G401.6 (cell line): ENCODE results near the gene DNAJC18.
"Not testable (repeated sequence)": the region's sequence is repeated elsewhere in the genome, so short reads cannot be mapped to it uniquely, and the experiment has no call there.

Experiments used
- FAIRE-seq: peaks from 2 replicates; lab custom pipeline; 2012; peaks lifted over from hg19 to GRCh38; lab: Jason Lieb, UNC

Gene DNAJC18

DNA sequence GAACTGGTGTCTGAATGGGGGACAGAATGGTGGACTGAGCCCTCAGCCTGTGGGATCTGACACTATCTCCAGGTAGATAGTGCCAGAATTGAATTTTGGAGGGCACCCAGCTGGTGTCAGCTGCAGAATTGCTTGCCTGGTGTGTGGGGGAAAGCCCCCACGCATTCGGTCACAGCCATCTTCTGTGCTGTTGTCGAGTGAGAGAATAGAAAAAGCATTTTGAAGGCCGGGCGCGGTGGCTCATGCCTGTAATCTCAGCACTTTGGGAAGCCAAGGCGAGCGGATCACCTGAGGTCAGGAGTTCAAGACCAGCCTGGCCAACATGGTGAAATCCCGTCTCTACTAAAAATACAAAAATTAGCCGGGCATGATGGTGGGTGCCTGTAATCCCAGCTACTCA is 52.4 kb downstream of the DNAJC18 start:
- FAIRE-seq: not testable (repeated sequence)

DNA sequence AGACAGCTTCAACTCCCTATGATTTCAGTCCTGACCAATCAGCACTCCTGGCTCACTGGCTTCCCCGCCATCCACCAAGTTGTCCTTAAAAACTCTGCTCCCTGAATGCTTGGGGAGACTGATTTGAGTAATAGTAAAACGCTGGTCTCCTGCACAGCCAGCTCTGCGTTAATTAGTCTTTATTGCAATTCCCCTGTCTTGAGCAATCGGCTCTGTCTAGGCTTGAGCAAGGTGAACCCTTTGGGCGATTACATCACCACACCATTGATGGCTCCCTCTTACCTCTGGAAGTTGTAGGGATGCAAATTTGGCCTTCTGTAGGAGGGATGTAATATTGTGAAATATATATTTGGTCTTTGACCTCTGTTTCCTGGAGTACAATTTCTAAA is 53.3 kb downstream of the DNAJC18 start:
- FAIRE-seq: no peak

DNA sequence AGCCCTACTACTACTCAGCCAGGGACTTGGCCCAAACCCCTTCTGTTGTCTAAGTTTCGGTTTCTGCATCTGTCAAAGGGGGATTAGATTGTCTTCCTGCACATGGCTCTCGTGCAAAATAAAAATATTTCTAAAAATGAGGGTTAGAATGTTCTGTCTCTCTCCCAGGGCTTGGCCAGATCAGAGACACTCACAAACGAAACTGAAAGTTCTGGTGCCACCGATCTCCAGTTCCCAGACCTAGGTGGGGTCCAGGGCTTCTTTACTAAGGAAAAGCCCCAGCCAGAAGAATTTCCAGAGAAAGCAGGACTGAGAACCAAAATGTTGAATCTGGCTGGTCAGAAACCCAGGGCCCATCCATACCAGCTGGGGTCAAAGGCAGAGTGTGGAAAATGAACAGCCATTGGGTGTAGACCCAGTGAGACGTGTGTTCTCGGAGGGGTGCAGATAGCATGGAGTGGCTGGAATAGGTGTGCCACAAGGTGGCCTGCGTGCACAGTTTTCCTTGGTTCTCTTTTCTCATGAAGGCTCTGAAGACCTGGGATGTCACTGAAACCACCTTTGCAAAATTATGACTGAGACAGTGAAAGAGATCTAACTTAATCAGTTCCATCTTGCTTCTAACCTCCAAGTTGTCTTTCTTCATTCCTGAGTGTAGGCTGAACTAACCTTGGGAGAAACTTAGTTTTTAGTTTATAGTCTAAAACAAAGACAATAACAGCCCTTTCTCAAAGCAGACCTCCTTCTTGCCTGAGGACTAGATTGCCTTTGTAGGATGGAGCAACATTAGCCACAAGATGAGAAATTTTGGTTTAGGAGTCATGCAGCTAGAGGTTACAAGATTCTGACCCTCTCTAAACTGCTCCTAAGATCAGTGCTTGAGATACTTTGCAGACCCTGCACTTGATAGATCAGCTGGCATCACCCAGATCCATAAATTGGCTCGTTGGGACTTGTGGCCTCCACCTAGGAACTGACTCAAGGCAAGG is 54.0 kb downstream of the DNAJC18 start:
- no peak for FAIRE-seq

DNA sequence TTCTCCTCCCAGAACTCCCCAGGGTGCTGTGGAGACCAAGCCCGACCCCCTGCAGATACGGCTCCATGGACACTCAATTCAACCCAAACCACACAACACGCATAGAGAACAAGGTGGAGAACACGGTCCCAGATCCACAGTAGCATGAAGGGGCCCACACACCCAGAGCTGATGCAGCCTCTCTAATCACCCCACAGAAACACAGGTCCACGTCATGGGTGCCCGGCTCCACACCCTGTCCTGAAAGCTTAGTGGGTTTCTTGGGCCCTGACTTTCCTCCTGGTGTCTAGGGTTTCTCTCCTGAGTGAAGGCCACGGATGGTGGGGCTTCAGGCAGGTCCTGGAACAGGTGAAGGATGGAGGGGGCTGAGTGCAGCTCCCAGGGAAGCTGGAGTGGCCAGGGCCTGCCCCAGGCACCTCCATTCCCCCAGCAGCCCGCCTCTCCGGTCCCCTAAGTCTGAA is 54.7 kb downstream of the DNAJC18 start:
- FAIRE-seq: no peak

DNA sequence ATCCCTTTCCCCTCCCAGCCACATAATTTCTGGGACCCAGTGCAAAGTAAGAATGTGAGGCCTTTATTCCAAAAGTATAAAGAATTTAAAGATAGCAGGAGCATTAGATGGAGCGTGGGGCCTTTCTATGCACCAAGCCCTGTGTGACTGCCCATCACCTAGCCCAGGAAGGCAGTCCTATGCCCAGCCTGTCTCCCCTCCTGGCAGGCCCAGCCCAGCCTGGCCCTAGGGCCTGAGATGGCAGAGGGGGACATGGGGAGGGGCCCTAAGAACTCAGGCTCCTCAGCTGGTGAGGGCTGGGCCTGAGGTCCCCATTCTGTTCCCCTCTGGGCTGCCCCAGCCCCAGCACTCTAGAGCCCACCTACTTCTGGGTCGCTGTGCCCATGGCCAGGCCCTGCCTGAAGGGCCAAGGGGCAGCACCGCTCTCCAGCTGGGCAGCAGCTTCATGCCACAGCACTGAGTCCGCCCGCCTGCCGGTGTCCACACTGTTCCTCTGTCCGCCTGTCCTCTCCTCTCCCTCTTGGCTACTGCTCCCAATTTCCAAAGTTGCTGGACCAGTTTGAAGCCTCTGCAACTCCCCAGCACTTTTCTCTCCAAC is 55.2 kb downstream of the DNAJC18 start:
- FAIRE-seq: no peak

DNA sequence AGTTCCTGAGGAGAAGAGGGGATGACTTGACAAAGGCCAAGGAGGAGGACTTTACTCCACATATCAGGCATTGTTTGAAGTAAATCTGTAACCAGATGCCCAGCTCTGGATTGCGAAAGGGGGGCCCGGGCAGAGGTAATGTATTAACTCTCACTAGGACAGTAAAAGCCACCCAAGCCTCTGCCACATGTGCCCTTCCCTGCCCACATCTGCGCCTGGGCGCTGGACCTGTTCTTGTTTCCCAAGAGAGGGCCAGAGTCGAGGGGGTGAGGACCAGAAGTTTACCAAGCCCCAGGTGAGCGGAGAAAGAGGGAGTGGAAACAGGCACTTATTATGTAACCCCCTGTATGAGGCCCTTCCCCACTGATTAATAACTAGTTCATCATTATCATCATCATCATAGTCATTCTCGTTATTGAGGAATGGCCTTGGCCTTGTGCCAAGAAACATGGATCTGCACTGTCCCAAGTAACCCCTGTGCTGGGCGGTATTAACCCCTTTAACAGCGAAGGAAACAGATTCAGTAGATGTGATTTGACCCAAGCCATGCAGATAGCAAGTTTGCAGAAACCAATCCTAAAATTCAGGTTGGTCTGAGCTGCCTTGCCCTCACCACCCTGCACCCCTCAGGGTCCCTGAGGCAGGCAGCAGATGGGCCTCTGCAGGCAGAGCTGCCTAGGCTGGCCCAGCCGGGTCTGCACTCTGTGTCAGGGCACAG is 55.9 kb downstream of the DNAJC18 start, which contains the start of gene SLC23A1:
TSS of gene SLC23A1 (minus strand) at position 23 of the 718 bp plus-strand sequence. CDS start 44 bp downstream, outside the sequence.
- FAIRE-seq: no peak

DNA sequence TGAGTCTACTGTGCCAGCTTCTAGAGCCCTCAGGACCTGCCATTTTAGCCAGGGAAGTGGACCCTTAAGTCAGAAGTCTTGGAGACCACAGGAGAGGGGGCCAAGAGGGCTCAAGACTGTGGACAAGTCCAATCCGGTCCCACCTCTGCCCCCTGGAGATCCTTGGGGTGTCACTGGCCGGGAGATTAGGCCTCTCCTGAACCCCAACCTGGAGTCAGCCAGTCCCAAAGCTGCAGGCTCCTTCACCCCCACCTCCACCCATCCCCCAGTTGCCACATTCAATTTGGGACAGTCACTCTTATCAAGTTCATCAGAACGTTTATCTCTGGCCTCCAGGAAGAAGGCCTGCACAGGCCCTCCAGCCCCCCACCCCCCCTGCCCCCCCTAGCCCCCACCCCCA is 56.5 kb downstream of the DNAJC18 start:
- no peak for FAIRE-seq

DNA sequence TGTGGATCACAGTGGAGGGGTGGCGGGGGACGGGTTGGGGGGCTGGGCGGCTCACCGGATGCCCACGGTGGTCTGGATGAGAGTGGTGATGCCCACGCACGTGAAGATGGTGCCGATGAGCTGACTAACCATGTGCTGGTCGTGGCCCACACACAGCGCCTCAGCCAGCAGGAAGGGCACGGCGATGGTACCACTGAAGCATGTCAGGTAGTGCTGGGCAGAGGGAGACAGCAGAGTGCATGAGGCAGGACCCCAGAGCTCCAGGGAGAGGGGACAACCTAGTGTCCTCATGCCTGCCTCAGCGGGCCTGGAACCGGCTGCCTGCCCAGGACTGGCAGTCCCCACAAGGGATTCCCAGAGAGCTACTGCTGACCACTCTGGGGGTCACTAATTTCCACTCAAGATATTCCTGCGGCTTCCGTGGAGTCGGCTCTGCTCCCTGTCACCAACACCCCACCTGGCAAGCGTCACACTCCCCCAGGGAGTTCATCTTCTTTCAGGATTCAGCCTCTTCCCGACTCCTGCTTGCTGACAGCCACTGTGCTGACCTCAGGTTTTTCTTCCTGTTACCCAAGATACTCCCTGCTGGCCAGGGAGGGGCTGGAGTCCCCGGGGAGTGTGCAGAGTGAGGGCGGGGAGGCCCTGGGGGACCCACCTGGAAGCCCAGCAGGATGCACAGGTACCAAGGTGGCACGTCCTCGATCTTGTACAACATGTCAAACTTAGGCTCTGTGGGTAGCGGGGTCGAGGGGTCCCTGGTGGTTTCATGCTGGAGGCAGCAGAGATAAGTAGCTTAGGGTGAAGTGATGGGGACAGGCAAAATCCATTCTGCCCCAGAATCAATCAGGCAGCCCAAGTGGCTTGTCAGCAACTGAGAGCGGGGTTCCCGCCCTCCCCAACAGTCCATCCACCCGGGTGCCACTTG is 57.2 kb downstream of the DNAJC18 start:
- no peak for FAIRE-seq

DNA sequence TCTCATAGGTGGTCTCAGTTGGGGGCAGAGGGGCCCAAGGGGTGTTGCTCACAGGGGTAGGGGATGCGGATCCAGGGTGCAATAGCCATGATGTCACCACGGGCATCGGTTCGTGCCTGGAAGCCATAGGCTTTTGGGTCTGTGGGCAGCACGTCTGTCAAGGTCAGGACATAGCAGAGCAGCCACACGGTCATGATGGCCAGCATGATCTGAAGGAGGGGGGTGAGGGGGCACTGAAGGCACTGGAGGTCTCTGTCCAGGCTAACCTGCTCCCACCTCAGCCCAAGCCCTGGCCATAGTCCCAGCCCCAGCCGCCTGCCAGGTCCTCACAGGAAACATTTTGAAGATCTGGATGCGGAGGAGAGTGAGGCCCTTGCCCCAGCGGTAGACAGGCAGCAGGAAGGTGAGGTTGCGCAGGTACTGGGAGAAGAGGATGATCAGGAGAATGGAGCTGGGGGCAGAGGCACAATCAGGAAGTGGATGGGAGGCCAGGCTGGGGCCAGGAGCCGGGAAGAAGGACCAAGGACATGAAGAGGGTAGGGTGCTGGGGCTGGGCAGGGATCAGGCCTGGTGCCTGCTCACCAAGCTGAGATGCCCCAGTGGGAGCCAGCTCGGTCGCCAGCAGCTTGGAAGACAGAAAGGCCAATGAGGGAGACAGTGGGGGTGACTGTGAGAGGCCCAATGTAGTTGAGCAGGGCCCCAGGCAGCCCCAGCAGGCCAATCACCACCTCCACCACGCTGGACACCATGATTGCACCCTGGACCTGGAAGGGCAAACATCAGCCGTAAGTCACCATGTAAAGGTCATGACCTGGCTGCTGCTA is 59.5 kb downstream of the DNAJC18 start:
- no peak for FAIRE-seq

DNA sequence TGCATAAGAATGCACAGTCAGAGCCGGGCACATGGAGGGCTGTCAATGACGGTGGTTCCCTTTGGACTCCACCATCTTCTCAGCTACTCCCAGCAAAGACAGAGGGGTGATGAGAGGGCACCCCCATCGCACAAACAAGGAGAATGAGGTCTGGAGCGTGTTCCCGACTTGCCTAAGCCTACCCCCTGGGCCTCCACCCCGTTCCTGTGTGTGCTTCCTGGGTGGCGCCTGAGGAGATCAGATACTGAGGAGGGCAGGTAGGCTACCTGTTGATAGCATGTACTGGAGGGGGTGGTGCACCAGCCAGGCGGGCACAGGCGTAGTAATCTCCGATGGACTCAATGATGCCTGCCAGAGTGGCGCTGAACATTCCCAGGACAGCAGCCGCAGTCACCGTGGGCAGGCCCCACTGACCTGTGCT is 60.4 kb downstream of the DNAJC18 start:
- FAIRE-seq: no peak

DNA sequence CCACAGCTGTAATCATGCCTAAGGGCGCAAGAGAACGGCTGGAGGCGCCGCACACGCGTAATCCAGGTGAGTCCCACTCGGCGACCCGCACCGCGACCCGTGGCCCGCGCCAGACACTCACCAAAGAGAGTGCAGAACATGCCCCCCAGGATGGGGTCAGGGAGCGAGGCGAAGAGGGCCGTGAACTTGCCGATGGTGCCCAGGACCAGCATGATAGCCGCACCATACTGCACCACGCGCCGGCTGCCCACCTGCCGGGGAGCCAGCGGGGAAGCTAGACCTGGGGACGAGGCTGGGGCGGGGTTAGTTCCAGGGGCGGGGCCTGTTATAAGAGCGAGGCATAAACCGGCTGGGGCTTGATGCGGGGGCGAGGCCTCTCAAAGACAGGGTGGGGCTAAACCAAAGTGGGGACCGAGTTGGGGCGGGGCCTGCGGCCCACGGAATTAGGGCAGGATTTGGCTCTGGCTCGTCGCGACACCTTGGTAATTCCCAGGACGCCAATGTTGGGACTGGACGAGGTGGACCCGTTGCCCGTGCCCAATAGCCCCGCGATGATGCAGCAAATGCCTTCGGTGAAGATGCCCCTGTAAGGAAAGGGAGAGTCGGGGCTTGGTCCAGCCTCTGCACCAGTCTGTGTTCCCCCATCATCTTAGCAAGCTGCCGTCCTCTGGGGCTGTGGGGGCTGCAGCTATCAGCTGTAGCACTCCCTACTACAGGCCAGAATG is 61.1 kb downstream of the DNAJC18 start:
- FAIRE-seq: no peak

DNA sequence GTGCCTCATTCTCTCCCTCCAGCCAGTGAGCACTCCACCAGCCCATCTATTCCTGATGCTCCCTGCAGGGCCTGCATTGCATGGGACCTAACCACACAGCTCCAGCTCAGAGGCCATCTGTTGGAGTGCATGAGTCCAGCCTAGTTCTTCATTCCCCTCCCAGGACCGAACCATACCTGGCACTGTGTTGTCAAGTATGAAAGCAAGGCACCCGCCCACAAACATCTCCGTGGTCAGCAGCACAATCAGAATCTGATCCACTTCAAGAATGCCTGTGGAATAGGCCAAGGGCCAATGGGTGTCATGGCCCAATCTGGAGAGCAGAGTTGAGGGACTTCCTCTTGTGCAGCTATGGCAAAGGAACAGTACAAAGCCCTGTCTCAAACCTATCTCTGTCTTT is 62.1 kb downstream of the DNAJC18 start:
- no peak for FAIRE-seq

DNA sequence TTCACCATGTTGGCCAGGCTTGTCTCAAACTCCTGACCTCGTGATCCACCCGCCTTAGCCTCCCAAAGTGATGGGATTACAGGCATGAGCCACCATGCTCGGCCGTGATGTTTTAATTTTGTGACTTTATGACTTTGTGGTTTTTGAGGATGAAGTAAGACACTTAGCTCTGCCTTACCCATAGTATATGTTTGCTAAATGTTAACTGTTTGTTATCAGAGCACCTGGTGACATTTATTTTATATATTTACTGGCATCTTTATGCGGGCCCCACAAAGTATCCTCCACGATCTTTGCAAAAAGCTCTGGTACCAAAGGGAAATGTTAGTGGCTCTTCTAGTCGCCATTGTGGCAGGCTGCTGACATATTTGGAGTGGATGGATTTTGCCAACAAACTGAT is 63.0 kb downstream of the DNAJC18 start:
- no peak for FAIRE-seq

DNA sequence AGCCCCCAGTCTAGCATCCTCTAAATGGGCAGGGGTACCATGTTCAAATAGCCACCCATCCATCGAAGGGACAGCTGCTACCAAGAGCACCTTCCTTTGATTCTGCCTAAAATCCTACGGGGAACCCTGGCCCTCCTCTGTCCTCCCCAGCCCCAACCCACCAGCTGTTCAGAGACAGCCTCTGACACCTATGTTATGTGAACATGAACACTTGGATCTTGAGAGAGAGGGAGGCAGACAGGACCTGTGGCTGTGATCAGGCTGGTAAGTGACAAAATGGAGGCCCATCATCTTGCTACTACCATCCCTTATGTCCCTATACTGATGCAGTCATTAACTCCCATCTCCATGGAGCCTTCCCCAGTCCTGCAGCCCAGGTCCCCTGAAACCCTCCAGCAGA is 64.4 kb downstream of the DNAJC18 start:
- FAIRE-seq: no peak

DNA sequence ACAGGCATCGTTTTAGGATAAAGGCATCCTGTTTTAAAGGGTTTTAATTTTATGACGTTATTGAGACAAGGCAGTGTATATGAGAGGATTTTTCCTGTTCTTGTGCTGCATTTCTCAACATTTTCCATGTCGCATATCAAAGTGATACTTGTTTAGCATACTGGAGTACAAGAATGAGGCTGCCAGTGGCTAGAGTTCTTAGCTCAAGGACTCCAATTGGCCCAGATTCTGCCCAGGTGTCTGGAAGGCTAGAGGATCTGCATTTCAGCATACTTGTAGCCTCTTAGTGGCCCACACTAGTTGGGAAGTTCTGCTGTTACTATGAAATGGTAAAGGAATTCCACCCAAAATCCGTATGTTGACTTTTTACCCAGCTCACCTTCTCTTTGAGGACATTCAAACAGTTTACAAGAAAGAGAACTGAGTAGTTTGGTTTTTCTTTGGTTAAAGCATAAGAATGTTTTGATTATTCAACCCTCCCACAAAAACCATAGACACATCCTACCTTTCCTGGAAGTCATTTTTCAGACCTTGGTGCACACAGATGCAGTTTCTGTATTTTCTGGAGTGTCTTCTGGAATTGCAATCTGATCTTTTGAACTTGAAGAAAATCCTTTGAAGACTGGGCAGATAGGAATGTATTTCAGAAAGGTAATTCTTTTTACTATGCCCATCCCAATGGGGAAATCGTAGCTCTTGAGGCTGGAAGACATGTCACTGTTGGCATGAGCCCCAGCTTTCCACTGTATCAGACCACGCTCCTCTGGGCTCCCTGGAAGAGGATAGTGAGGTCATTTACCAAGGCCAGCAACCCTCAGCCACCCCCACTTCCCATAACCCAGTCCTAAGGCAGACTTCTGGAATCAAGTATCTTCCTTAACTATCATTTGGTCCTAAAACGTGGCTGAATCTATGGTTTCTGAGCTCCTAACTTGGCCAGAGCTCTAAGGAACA is 67.6 kb downstream of the DNAJC18 start:
- no peak for FAIRE-seq

DNA sequence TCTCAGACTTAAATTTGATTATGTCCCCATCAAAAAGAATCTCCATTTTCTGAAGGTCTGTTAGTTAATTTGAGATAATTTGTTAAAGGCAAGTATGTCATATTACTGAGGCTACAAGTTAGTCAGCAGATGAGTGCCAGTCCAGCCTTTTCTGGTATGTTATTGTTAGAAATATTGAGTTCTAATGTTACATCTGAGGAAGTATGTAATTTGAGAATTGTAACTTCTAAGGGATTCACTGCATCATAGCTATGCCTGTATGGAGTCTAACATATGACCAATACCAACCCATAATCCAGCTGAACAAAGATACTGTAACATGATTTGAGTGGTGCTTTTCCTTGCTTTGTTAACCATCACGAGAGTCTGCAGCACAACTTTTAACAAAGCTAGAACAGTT is 70.1 kb downstream of the DNAJC18 start:
- no peak for FAIRE-seq

DNA sequence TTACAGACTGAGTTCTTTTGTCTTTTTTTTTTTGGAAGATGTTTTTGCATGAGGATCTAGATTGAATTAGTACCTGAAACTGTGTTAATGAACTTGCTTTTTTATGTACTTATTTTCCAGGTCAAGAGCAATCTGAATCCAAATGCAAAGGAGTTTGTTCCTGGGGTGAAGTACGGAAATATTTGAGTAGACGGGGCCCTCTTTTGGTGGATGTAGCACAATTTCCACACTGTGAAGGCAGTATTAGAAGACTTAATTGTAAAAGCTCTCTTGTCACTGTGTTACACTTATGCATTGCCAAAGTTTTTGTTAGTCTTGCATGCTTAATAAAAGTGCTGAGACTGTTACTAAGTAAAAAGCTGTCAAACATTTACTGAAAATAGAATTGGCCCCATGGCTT is 70.7 kb downstream of the DNAJC18 start:
- FAIRE-seq: peak; percentile 89

DNA sequence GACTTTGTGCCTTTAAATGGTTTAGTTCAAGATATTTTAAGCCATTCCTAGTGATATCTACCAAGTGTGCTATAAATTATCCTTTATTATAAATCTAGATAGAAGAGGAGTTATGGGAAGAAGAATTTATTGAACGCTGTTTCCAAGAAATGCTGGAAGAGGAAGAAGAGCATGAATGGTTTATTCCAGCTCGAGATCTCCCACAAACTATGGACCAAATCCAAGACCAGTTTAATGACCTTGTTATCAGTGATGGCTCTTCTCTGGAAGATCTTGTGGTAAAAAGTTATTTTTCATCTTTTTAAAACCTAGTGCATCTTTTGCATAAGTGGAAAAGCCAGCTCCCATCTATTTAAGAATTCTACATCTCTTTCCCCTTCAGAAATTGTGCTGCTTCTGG is 74.9 kb downstream of the DNAJC18 start:
- FAIRE-seq: no peak

DNA sequence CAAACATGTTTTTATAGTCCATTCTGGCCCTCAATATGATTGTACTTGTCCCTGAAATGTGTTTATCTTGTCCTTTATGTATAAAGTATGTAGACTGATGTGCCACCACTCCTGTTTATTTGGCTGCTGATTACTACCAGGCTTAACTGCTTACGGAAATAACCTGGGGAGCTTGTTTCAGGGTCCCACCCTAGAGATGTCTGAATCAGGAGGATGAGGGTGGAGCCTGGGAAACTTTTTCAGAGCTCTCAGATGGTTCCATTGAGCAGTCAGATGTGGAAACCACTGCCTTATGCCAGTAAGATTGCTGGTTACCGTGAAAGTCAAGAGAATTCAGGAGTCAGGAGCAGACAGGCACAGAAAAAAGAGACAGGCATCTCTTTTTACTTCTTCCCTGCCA is 75.4 kb downstream of the DNAJC18 start:
- no peak for FAIRE-seq
